Adrenal gland (tissue), 12 donors: ENCODE data around the gene RBX1. TPM values are rescaled to one million over a fixed set of nuclear protein-coding genes. Genes with fewer than 3 reads are reported as not detected.
"Not testable (repeated sequence)": the region's sequence is repeated elsewhere in the genome, so short reads cannot be mapped to it uniquely, and the experiment has no call there.

Experiments
- DNase-seq, 7 donors: peaks; one replicate each; pipeline ENCODE4 v3.0.0-alpha.2; 2019 to 2020
- H3K27ac ChIP-seq, 5 donors: fragments of 200-600 bp; sonication (generic) in 4 of 5; 1 replicate in 3 of 5; 2 replicates in 2 of 5; pipeline versions ENCODE4 v1.5.1 to v1.8.0; 2016 to 2020; ENCODE audit warnings: mild to moderate bottlenecking in 1 of 5
- H3K27me3 ChIP-seq: fragments of 200-600 bp; 2 replicates; pipeline ENCODE4 v1.8.0; 2021
- H3K36me3 ChIP-seq, 2 donors: fragments of 200-600 bp; replicated peaks in 1 of 2; 1 replicate in 1 of 2; 2 replicates in 1 of 2; pipeline versions ENCODE4 v1.5.1 to v1.8.0; 2018 to 2022
- H3K4me1 ChIP-seq, 2 donors: fragments of 200-600 bp; replicated peaks in 1 of 2; 1 replicate in 1 of 2; 2 replicates in 1 of 2; pipeline versions ENCODE4 v1.5.1 to v1.8.0; 2018 to 2021
- H3K4me3 ChIP-seq, 4 donors: fragments of 200-600 bp; sonication (generic) in 3 of 4; one replicate each; pipeline ENCODE4 v1.5.1; 2016 to 2018
- H3K9me3 ChIP-seq, 3 donors: fragments of 200-600 bp; sonication (generic) in 1 of 3; replicated peaks in 1 of 3; 1 replicate in 2 of 3; 2 replicates in 1 of 3; pipeline versions ENCODE4 v1.5.1 to v1.8.0; 2016 to 2021
- POLR2A ChIP-seq, 2 donors: fragments of 450-650 bp; IDR thresholded peaks; one replicate each; pipeline ENCODE4 v1.6.1; 2017; ENCODE audit warnings: antibody characterized with exemption in 2 of 2, mild to moderate bottlenecking in 2 of 2, moderate library complexity in 1 of 2
- WGBS, 4 donors: extraction: QIAGEN DNeasy Blood & Tissue Kit in 2 of 4; methylation state at CpG; one replicate each; pipeline versions ENCODE4 v1.1.5 to v1.1.7; 2013 to 2017; 5-methylcytosine and 5-hydroxymethylcytosine counted together
- intact Hi-C, 2 donors: fragments of 100-400 bp; cut with DNase I; formaldehyde crosslinking; loops; one replicate each; pipeline versions ENCODE4 v1.14.1 to v1.15.0; 2022 to 2023
- polyA plus RNA-seq, 3 donors: library from polyadenylated mRNA; stranded (reverse); fragments of 200-250 nt in 2 of 3; fragments of 350-450 nt in 1 of 3; fragmentation: Illumina TruSeq in 1 of 3; extraction: RNeasy Lipid Tissue Mini Kit (QIAGEN cat#74804) in 1 of 3; gene quantifications; one replicate each; pipeline ENCODE4 v1.2.3, GENCODE V29; 2013 to 2014
- total RNA-seq, 9 donors: library from RNA; depleted of rRNA in 4 of 9; stranded (reverse); fragments of >200 nt in 4 of 9; fragments of 120-200 nt in 1 of 9; fragmentation: NEBNext Ultra II Directional in 1 of 9; extraction: Animal tissue kit (Norgen Biotek cat#: 25700) in 1 of 9; gene quantifications; one replicate each; pipeline versions ENCODE4 v1.1.0 to v1.2.4, GENCODE V29; 2013 to 2023
- TF ChIP-seq, protein P1 (sequence below), 6 experiments: fragments of 450-650 bp in 4 of 6; fragments of 200-600 bp in 2 of 6; sonication (generic) in 1 of 6; IDR thresholded peaks; 1 replicate in 5 of 6; 2 replicates in 1 of 6; pipeline versions ENCODE4 v1.5.1 to v1.8.0; 2016 to 2021; ENCODE audit warnings: antibody characterized with exemption in 6 of 6, mild to moderate bottlenecking in 2 of 6, moderate library complexity in 1 of 6
- donor health status: healthy with polysubstance abuse.
- donor health status: Bipolar disorder and iron deficiency.
- donor health status: DM: yes; HTN: yes; CAD: no.
- donor health status: DM: no; HTN: no; CAD: no.
- donor health status: DM: no; HTN: no; CAD: no.
- donor health status: DM: yes; HTN: yes; CAD: no.

Gene RBX1
- total and polyA plus RNA-seq, 12 donors: 26.8 to 144 (median 56.6) TPM

DNA sequence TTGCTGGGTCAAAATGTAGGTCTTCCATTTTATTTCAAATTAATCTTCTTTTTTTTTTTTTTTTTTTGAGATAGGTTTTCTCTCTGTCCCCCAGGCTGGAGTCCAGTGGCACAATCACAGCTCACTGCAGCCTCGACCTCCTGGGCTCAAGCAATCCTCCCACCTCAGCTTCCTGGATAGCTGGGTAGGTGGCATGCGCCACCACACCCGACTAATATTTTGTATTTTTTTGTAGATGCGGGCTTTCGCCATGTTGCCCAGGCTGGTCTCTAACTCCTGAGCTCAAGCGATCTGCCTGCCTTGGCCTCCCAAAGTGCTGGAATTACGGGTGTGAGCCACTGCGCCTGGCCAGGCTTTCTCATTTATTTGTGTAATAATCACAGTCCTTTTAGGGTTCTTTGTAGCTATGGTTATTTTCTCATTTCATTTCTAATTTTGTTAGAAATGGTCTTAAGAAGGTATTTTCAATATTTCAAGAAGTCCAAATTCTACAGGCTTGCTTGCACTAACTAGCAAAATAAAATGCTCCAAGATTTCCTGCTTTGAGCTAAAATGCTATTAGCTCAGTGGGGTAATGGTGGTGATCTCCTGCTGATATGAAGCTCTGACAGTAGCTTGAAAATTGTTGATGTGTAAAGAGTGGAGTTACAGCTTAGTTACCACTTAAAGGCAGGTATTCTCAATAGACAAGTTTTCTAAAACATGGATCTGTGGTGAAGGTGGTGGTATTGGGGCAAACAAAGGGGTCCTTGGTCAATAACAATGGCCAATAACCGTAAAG lies 50.0 kb downstream of the RBX1 start:
- DNase-seq: no peak
- TF ChIP-seq, protein P1, sequence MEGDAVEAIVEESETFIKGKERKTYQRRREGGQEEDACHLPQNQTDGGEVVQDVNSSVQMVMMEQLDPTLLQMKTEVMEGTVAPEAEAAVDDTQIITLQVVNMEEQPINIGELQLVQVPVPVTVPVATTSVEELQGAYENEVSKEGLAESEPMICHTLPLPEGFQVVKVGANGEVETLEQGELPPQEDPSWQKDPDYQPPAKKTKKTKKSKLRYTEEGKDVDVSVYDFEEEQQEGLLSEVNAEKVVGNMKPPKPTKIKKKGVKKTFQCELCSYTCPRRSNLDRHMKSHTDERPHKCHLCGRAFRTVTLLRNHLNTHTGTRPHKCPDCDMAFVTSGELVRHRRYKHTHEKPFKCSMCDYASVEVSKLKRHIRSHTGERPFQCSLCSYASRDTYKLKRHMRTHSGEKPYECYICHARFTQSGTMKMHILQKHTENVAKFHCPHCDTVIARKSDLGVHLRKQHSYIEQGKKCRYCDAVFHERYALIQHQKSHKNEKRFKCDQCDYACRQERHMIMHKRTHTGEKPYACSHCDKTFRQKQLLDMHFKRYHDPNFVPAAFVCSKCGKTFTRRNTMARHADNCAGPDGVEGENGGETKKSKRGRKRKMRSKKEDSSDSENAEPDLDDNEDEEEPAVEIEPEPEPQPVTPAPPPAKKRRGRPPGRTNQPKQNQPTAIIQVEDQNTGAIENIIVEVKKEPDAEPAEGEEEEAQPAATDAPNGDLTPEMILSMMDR (IDR thresholded peaks at IDR 0.05): no peak
- TF ChIP-seq POLR2A (IDR thresholded peaks at IDR 0.05): no peak
- H3K36me3 ChIP-seq: no peaks in the 10 kb centered on the region
- intact Hi-C loops: no loop called here
- H3K27ac ChIP-seq: no peak overlapping the region
- no peaks in the 10 kb centered on the region for H3K27me3 ChIP-seq
- no peak overlapping the region for H3K4me3 ChIP-seq
- no peaks in the 10 kb centered on the region for H3K9me3 ChIP-seq
- 83 to 91% (median 87%) methylated on average over 6 to 9 of the region's 9 CpGs for WGBS, 4 donors
- H3K4me1 ChIP-seq: no peaks in the 10 kb centered on the region

DNA sequence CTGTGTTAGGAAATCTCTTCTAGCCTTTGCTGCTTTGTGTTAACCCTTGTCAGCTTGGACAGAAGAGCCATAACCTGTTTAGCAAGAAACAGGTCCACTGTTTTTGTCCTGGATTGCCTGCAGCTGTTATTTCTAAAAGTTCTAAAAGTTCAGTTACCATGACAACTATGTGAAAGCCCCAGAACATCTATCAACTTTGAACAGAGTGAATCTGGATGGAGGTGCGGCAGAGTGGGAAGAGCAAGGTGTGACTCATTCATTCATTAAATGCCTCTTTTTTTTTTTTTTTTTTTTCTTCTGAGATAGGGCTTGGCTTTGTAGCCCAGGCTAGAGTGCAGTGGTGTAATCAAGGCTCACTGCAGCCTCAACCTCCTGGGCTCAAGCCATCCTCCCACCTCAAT lies 50.5 kb downstream of the RBX1 start:
- intact Hi-C loops: no loop called here
- 21 to 29% (median 26%) methylated on average over 1 of the region's 1 CpG for WGBS, 4 donors
- Histone ChIP-seq H3K27ac (no peak overlapping the region), H3K4me1 (no peaks in the 10 kb centered on the region), H3K9me3 (no peaks in the 10 kb centered on the region), H3K36me3 (no peaks in the 10 kb centered on the region), H3K27me3 (no peaks in the 10 kb centered on the region), H3K4me3 (no peak overlapping the region)
- DNase-seq: peak in 1 of 7 donors; percentile 3
- TF ChIP-seq, protein P1 (IDR thresholded peaks at IDR 0.05): no peak
- TF ChIP-seq POLR2A (IDR thresholded peaks at IDR 0.05): no peak

DNA sequence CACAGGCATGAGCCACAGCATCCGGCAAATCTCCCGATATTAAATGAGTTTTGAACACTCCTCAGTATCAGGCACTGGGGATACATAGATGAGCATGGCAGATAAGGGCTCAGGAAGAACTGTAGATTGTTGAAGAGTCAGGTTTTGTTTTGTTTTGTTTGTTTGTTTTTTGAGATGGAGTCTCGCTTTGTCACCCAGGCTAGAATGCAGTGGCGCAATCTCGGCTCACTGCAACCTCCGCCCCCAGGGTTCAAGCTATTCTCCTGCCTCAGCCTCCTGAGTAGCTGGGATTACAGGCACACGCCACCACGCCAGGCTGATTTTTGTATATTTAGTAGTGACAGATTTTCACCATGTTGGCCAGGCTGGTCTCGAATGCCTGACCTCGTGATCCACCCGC lies 51.2 kb downstream of the RBX1 start:
- 92 to 95% (median 93%) methylated on average over 11 of the region's 11 CpGs for WGBS, 4 donors
- intact Hi-C loops, H3K27ac ChIP-seq: not testable (repeated sequence)

DNA sequence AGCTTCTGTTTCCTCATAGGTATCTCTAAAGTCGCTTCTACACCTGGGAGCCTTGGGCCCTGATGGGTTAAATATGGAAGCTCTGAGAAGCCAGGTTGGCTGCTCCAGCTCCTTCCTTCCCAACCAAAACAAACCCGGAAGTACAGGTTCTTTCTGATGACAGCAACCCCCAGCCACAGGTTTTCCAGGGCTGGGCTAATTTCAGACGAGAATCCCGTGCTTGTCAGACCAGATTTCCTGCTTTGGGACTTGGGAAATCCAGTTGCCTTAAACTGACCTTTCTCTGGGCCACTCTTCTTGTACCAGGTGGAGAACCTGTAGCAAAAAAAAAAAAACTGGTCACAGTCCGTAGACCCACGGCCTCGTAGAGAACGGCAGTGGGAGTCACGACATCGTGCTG lies 51.9 kb downstream of the RBX1 start:
- Histone ChIP-seq H3K27ac (no peak overlapping the region), H3K4me3 (no peak overlapping the region), H3K9me3 (no peaks in the 10 kb centered on the region), H3K4me1 (no peaks in the 10 kb centered on the region), H3K36me3 (no peaks in the 10 kb centered on the region), H3K27me3 (no peaks in the 10 kb centered on the region)
- DNase-seq: no peak
- WGBS, 4 donors: 75 to 83% (median 76%) methylated on average over 10 of the region's 10 CpGs
- no peak for TF ChIP-seq POLR2A (IDR thresholded peaks at IDR 0.05)
- TF ChIP-seq, protein P1 (IDR thresholded peaks at IDR 0.05): no peak
- intact Hi-C loops: no loop called here

More for the DNA sequence above, 51.2 kb downstream of the RBX1 start:
- H3K4me1 ChIP-seq, H3K4me3 ChIP-seq, DNase-seq, H3K27me3 ChIP-seq, H3K9me3 ChIP-seq, H3K36me3 ChIP-seq: not testable (repeated sequence)

DNA sequence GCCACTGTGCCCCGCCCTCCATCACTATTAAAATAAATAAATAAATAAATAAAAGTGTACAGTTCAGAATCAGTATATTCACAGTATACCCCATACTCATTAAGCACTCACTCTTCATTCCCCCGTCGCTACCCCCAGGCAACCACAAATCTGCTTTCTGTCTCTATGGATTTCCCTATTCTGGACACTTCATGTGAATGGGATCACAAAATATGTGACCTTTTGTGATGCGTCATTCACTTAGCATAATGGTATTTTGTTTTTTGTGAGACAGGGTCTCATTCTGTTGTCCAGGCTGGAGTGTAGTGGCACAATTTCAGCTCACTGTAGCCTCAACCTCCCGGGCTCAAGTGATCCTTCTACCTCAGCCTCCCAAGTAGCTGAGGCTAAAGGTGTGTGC lies 52.8 kb downstream of the RBX1 start:
- Histone ChIP-seq H3K36me3 (no peaks in the 10 kb centered on the region), H3K4me1 (no peaks in the 10 kb centered on the region), H3K27ac (no peak overlapping the region), H3K27me3 (no peaks in the 10 kb centered on the region), H3K9me3 (no peaks in the 10 kb centered on the region), H3K4me3 (no peak overlapping the region)
- WGBS, 4 donors: 87 to 93% (median 90%) methylated on average over 5 of the region's 5 CpGs
- no peak for DNase-seq
- no peak for TF ChIP-seq POLR2A (IDR thresholded peaks at IDR 0.05)
- TF ChIP-seq, protein P1 (IDR thresholded peaks at IDR 0.05): no peak
- intact Hi-C loops: no loop called here
